Lower lobe of right lung (tissue), 2 donors: ENCODE data around the gene CALCB. TPM values are rescaled to one million over a fixed set of nuclear protein-coding genes. Genes with fewer than 3 reads are reported as not detected.

Source experiments
- ATAC-seq, 2 donors: fragments of 200-7000 bp; cut with Tn5 transposase; one replicate each; pipeline ENCODE4 v1.9.1; 2020 to 2022; ENCODE audit warnings: mild to moderate bottlenecking in 2 of 2, moderate library complexity in 2 of 2
- DNase-seq: peaks from one replicate; pipeline ENCODE4 v3.0.0-alpha.2; 2020
- H3K27ac ChIP-seq: fragments of 200-600 bp; one replicate; pipeline ENCODE4 v1.8.0; 2022
- H3K27me3 ChIP-seq: fragments of 200-600 bp; one replicate; pipeline ENCODE4 v1.8.0; 2022; ENCODE audit warnings: low read depth
- H3K36me3 ChIP-seq: fragments of 200-600 bp; one replicate; pipeline ENCODE4 v1.8.0; 2022; ENCODE audit warnings: mild to moderate bottlenecking
- H3K4me1 ChIP-seq: fragments of 200-600 bp; one replicate; pipeline ENCODE4 v1.8.0; 2022
- H3K4me3 ChIP-seq: fragments of 200-600 bp; one replicate; pipeline ENCODE4 v1.8.0; 2022; ENCODE audit warnings: mild to moderate bottlenecking
- H3K9me3 ChIP-seq: fragments of 200-600 bp; one replicate; pipeline ENCODE4 v1.8.0; 2022
- CTCF ChIP-seq: fragments of 200-600 bp; IDR thresholded peaks from one replicate; pipeline ENCODE4 v1.8.0; 2022; ENCODE audit warnings: antibody characterized with exemption, mild to moderate bottlenecking
- intact Hi-C: fragments of 100-400 bp; cut with DNase I; formaldehyde crosslinking; loops from one replicate; pipeline ENCODE4 v1.11.0; 2022
- total RNA-seq: library from RNA; stranded (reverse); fragmentation: NEBNext Ultra II Directional; extraction: Animal tissue kit (Norgen Biotek cat#: 25700); gene quantifications from one replicate; pipeline ENCODE4 v1.2.1, GENCODE V29; 2021
- donor health status: DM: no; HTN: yes; CAD: no; lungs with severe emphysema.

CALCB gene
- total RNA-seq, 1 donor from 2014 or later, result not detected

GRCh38 chr11:15071556-15072255 is 1.7 kb upstream of the CALCB start:
- DNase-seq (no peak), ATAC-seq (no peak)
- no peak for TF ChIP-seq CTCF
- Histone ChIP-seq H3K27ac (no peak overlapping the region), H3K4me1 (peaks cover 18% of the 10 kb centered on the region), H3K9me3 (no peaks in the 10 kb centered on the region), H3K4me3 (no peak overlapping the region), H3K36me3 (no peaks in the 10 kb centered on the region), H3K27me3 (peaks cover 45% of the 10 kb centered on the region)
- intact Hi-C loops, result no loop called here

DNA sequence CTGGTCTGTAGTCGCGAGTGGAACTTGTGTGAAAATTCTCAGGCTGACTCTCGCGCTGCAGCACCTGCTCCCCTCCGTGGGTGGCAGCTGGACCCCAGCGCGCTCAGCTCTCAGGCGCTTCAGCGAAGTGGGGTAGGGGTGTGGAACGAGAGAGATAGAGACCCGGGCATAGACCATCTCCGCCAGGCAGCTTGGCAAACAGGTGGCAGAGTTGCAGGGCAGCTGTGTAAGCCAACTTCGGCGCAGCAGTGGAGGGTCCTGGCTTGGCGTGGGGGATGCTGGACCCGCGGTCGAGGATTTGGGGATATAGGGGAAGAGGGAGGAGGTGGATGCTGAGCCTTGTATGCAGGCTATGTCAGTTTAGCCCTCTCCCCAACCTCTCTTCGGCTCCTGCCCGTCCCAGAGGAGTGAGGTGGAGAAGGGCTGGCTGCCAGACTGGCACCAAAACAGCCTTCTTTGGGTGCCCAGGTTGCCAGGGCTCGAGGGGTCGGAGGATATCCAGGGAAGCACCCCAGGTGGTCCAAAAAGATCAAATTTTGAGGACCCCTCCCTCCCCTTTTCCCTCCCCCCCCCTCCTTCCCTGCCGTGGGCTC is 746 bp upstream of the CALCB start:
- Histone ChIP-seq H3K27me3 (peaks cover 45% of the 10 kb centered on the region), H3K4me3 (no peak overlapping the region), H3K36me3 (no peaks in the 10 kb centered on the region), H3K9me3 (no peaks in the 10 kb centered on the region), H3K27ac (no peak overlapping the region), H3K4me1 (peaks cover 18% of the 10 kb centered on the region)
- DNase-seq (no peak), ATAC-seq (no peak)
- intact Hi-C loops, result no loop called here
- no peak for TF ChIP-seq CTCF

- DNase-seq, result peak; percentile 86
- intact Hi-C loops, result no loop called here
- ATAC-seq, result peak; percentile 90
- H3K36me3 ChIP-seq, result no peaks in the 10 kb centered on the region
- peaks cover 18% of the 10 kb centered on the region for H3K4me1 ChIP-seq
- H3K27ac ChIP-seq, result no peak overlapping the region
- H3K4me3 ChIP-seq, result peak overlapping the region; percentile 44
- H3K9me3 ChIP-seq, result no peaks in the 10 kb centered on the region
- TF ChIP-seq CTCF, result peak; percentile 73
- H3K27me3 ChIP-seq, result peaks cover 45% of the 10 kb centered on the region
Observed at GRCh38 chr11:15074206-15075161, 1.1 kb downstream of the CALCB start.

GRCh38 chr11:15075162-15075526 is 1.8 kb downstream of the CALCB start:
- Histone ChIP-seq H3K27ac (no peak overlapping the region), H3K4me3 (no peak overlapping the region), H3K9me3 (no peaks in the 10 kb centered on the region), H3K4me1 (peaks cover 18% of the 10 kb centered on the region), H3K27me3 (peaks cover 45% of the 10 kb centered on the region), H3K36me3 (no peaks in the 10 kb centered on the region)
- ATAC-seq (no peak), DNase-seq (no peak)
- intact Hi-C loops, result no loop called here
- TF ChIP-seq CTCF, result no peak

DNA sequence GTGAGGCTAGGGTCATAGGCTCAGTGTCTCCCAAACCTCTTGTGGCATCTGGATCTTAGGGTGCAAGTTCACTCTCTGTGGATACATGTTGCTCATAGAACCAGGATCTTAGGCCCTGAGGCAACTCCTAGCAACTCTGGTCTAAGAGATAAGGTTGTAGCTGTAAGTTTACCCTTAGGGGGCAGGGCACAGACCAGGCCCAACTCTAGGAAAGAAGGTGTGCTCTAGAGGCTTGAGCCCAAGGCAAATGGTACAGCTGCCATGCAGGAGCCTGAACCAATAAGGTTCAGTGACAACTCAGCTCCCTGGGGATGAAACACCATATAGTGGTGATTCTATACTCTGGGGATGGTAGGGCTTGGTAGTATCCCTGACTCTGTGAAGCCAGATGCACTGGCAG is 17.8 kb downstream of the CALCB start:
- Histone ChIP-seq H3K36me3 (no peaks in the 10 kb centered on the region), H3K4me3 (no peak overlapping the region), H3K4me1 (no peaks in the 10 kb centered on the region), H3K27ac (no peak overlapping the region), H3K9me3 (no peaks in the 10 kb centered on the region), H3K27me3 (no peaks in the 10 kb centered on the region)
- ATAC-seq (no peak), DNase-seq (no peak)
- intact Hi-C loops, result no loop called here
- TF ChIP-seq CTCF, result no peak
